Measurements from ENCODE around the gene SULF2.

GRCh38 chr20:47679462-47679861, 105.8 kb downstream of the SULF2 start:
- TF ChIP-seq CTCF (IDR thresholded peaks at IDR 0.05) (no peak), POLR2A (IDR thresholded peaks at IDR 0.05) (no peak)

Measured in testis (tissue), 2 donors.